Natural killer cell (primary cell): ENCODE measurements around the gene PYGB. TPM values are rescaled to one million over a fixed set of nuclear protein-coding genes. Genes with fewer than 3 reads are reported as not detected.

Experiments
- ATAC-seq, 3 donors: fragments of 150-1000 bp in 2 of 3; fragments of 200-7000 bp in 1 of 3; cut with Tn5 transposase; 1 replicate in 1 of 3; 2 replicates in 2 of 3; pipeline ENCODE4 v1.10.0; 2021; ENCODE audit warnings: mild to moderate bottlenecking in 2 of 3, moderate library complexity in 2 of 3
- DNase-seq, 2 donors: peaks; one replicate each; pipeline versions ENCODE4 v3.0.0 to v3.0.0-alpha.2; 2013 to 2021; ENCODE audit warnings: mixed read lengths in 1 of 2
- H3K27ac ChIP-seq: one replicate; pipeline ENCODE4 v1.5.1; 2013; ENCODE audit warnings: mild to moderate bottlenecking, low read length
- H3K27me3 ChIP-seq: one replicate; pipeline ENCODE4 v1.6.1; 2013; ENCODE audit warnings: low read length; ENCODE audit not compliant: control insufficient read depth, insufficient read depth
- H3K36me3 ChIP-seq: one replicate; pipeline ENCODE4 v1.6.1; 2013; ENCODE audit warnings: low read length; ENCODE audit not compliant: control insufficient read depth, insufficient read depth
- H3K4me1 ChIP-seq: one replicate; pipeline ENCODE4 v1.6.1; 2013; ENCODE audit warnings: low read length; ENCODE audit not compliant: control insufficient read depth, insufficient read depth
- H3K4me3 ChIP-seq: one replicate; pipeline ENCODE4 v1.5.1; 2013; ENCODE audit warnings: low read length
- H3K9me3 ChIP-seq: one replicate; pipeline ENCODE4 v1.6.1; 2013; ENCODE audit warnings: low read length; ENCODE audit not compliant: control insufficient read depth, insufficient read depth
- H3K27ac Mint-ChIP-seq, 2 donors: one replicate each; pipeline ENCODE4 v1.8.0; 2022; ENCODE audit warnings: mild to moderate bottlenecking in 2 of 2, mixed read lengths in 2 of 2, moderate library complexity in 1 of 2
- H3K27me3 Mint-ChIP-seq, 2 donors: one replicate each; pipeline ENCODE4 v1.8.0; 2022; ENCODE audit warnings: low read depth in 2 of 2, mixed read lengths in 2 of 2
- H3K36me3 Mint-ChIP-seq: one replicate; pipeline ENCODE4 v1.8.0; 2022; ENCODE audit warnings: mixed read lengths
- H3K4me1 Mint-ChIP-seq, 2 donors: one replicate each; pipeline ENCODE4 v1.8.0; 2022; ENCODE audit warnings: mixed read lengths in 2 of 2
- H3K4me3 Mint-ChIP-seq: one replicate; pipeline ENCODE4 v1.8.0; 2022; ENCODE audit warnings: mild to moderate bottlenecking, moderate library complexity, mixed read lengths
- H3K9me3 Mint-ChIP-seq, 2 donors: one replicate each; pipeline ENCODE4 v1.8.0; 2022; ENCODE audit warnings: mixed read lengths in 2 of 2
- WGBS: methylation state at CpG from one replicate; pipeline ENCODE4 v1.1.7; 2013; ENCODE audit warnings: missing lambda C conversion rate; ENCODE audit not compliant: insufficient coverage; 5-methylcytosine and 5-hydroxymethylcytosine counted together
- intact Hi-C: fragments of 100-400 bp; cut with micrococcal nuclease; formaldehyde crosslinking; loops from one replicate; pipeline ENCODE4 v1.14.2; 2022
- total RNA-seq, 4 donors: library from RNA; stranded (reverse); fragments of 120-200 nt in 1 of 4; gene quantifications; one replicate each; pipeline versions ENCODE4 v1.2.3 to v1.2.4, GENCODE V29; 2013 to 2022
- TF ChIP-seq, protein P1 (sequence below): fragments of 200-600 bp; IDR thresholded peaks from one replicate; pipeline ENCODE4 v1.8.0; 2022; ENCODE audit warnings: antibody characterized with exemption

Gene PYGB
- total RNA-seq, 3 donors from 2014 or later (not counting 1 experiment from before 2014, with no cell fraction given): 39.4 to 55.4 (median 47.0) TPM

DNA sequence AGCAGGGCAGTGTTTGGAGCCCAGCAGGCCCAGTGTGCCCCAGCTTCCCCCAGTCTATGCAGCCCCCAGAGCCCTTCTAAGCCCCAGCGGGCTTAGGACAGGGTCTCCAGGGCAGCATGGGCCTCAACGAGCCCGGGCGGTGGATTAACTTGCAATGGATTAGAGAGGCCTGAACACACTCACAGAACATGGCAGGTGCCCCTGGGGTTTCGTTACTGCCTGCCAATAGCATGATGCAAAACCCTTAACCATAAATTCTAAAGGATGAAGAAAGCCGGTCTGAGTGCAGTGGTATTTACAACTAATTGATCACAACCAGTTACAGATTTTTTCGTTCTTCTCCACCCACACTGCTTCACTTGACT lies 33.5 kb upstream of the PYGB start:
- H3K4me3 ChIP-seq: no peak overlapping the region
- H3K9me3 ChIP-seq: no peaks in the 10 kb centered on the region
- no peaks in the 10 kb centered on the region for H3K4me1 Mint-ChIP-seq
- no peaks in the 10 kb centered on the region for H3K36me3 Mint-ChIP-seq
- TF ChIP-seq, protein P1, sequence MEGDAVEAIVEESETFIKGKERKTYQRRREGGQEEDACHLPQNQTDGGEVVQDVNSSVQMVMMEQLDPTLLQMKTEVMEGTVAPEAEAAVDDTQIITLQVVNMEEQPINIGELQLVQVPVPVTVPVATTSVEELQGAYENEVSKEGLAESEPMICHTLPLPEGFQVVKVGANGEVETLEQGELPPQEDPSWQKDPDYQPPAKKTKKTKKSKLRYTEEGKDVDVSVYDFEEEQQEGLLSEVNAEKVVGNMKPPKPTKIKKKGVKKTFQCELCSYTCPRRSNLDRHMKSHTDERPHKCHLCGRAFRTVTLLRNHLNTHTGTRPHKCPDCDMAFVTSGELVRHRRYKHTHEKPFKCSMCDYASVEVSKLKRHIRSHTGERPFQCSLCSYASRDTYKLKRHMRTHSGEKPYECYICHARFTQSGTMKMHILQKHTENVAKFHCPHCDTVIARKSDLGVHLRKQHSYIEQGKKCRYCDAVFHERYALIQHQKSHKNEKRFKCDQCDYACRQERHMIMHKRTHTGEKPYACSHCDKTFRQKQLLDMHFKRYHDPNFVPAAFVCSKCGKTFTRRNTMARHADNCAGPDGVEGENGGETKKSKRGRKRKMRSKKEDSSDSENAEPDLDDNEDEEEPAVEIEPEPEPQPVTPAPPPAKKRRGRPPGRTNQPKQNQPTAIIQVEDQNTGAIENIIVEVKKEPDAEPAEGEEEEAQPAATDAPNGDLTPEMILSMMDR: no peak
- no peaks in the 10 kb centered on the region for H3K27me3 Mint-ChIP-seq
- H3K9me3 Mint-ChIP-seq: no peaks in the 10 kb centered on the region
- peaks cover 40% of the 10 kb centered on the region for H3K36me3 ChIP-seq
- H3K27me3 ChIP-seq: no peaks in the 10 kb centered on the region
- H3K27ac ChIP-seq: no peak overlapping the region
- no peak overlapping the region for H3K4me3 Mint-ChIP-seq
- ATAC-seq: no peak
- 96% methylated on average over 6 of the region's 7 CpGs for WGBS
- no peaks in the 10 kb centered on the region for H3K4me1 ChIP-seq
- no peak for DNase-seq
- intact Hi-C loops: no loop called here
- H3K27ac Mint-ChIP-seq: no peak overlapping the region

DNA sequence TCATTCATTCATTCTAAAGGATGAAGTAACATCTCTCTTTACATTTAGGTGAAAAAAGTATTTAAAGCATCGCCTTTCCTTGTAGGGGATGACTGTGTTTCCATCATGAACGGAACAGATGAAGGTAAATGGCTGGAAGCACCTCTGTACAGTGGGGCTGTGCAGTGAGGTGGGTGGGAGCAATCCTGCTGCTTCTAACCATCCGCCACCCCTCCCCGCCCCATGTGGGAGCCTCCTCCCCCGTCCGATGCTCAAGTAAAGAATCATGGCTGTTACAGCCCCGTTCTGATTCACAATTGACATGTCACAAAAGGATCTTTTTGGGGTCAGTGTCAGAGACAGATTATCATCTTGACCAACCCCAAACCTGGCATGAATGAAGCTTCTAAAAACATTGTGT lies 33.1 kb upstream of the PYGB start:
- no peak overlapping the region for H3K27ac ChIP-seq
- Mint-ChIP-seq H3K27me3 (no peaks in the 10 kb centered on the region), H3K36me3 (no peaks in the 10 kb centered on the region), H3K4me3 (no peak overlapping the region), H3K9me3 (no peaks in the 10 kb centered on the region), H3K27ac (no peak overlapping the region), H3K4me1 (no peaks in the 10 kb centered on the region)
- H3K9me3 ChIP-seq: no peaks in the 10 kb centered on the region
- no peaks in the 10 kb centered on the region for H3K4me1 ChIP-seq
- H3K4me3 ChIP-seq: no peak overlapping the region
- TF ChIP-seq, protein P1: no peak
- no peaks in the 10 kb centered on the region for H3K27me3 ChIP-seq
- DNase-seq: no peak
- intact Hi-C loops: no loop called here
- ATAC-seq: no peak
- 92% methylated on average over 7 of the region's 7 CpGs for WGBS
- peaks cover 40% of the 10 kb centered on the region for H3K36me3 ChIP-seq

DNA sequence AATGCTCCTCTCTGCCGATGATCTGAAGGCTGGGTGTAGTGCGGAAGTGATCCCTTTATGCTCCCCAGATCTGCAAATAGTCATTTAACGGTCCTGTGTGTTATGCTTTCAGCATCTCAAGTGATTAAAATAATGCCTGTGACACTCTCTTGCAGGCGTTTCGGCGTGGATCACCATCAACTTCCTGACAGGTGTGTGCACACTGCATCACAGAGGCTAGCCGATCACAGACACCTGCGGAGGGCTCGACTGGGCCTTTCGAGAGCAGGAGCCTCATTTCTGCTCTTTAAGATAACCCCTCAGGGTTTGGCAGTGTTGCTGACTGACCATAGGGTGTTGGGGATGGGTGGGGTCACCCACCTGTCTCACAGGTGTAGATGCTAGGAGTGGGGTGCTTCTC lies 32.4 kb upstream of the PYGB start:
- H3K27ac Mint-ChIP-seq: no peak overlapping the region
- Histone ChIP-seq H3K4me3 (no peak overlapping the region), H3K9me3 (no peaks in the 10 kb centered on the region), H3K27me3 (no peaks in the 10 kb centered on the region), H3K4me1 (no peaks in the 10 kb centered on the region), H3K27ac (no peak overlapping the region), H3K36me3 (peaks cover 40% of the 10 kb centered on the region)
- no peak for ATAC-seq
- no peaks in the 10 kb centered on the region for H3K27me3 Mint-ChIP-seq
- intact Hi-C loops: no loop called here
- H3K4me3 Mint-ChIP-seq: no peak overlapping the region
- WGBS: 98% methylated on average over 10 of the region's 10 CpGs
- no peaks in the 10 kb centered on the region for H3K4me1 Mint-ChIP-seq
- TF ChIP-seq, protein P1: no peak
- H3K36me3 Mint-ChIP-seq: no peaks in the 10 kb centered on the region
- no peak for DNase-seq
- H3K9me3 Mint-ChIP-seq: no peaks in the 10 kb centered on the region

DNA sequence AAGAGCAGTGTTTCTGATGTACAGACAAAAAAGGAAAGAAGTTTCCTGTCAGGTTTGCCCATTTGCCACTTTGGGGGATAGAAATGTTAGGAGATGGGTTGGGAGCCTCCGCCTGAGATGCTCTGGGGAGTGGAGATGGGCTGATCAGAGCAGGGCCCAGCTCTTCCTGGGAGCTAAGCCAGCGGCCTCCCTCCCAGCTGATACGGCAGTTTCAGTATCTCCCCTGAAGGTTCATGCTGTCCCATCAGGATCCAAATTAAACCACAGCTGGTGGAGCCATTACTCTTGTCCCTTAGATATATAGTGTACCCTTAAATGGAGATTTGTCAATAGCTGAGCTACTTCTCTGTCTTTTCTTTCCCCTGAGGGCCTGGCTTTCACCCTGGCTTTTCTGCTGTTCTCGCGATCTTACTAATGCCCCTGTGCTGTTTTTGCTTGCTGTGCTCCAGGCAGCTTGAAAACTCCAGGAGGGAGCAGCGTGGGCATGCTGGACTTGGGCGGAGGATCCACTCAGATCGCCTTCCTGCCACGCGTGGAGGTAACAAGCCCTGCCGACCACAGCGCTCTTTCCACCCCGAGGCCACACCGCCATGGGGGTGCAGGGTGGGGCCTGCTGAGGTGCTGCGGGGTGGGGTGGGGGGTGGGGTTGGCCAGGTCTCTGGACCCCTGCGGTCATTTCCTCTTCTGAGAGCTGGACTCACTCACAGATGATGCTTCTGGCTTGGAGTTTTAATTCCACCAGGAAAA lies 31.5 kb upstream of the PYGB start:
- no peaks in the 10 kb centered on the region for H3K36me3 Mint-ChIP-seq
- Histone ChIP-seq H3K4me3 (no peak overlapping the region), H3K27me3 (no peaks in the 10 kb centered on the region), H3K27ac (no peak overlapping the region), H3K36me3 (peaks cover 40% of the 10 kb centered on the region), H3K9me3 (no peaks in the 10 kb centered on the region), H3K4me1 (no peaks in the 10 kb centered on the region)
- no peak overlapping the region for H3K4me3 Mint-ChIP-seq
- H3K27me3 Mint-ChIP-seq: no peaks in the 10 kb centered on the region
- no peaks in the 10 kb centered on the region for H3K9me3 Mint-ChIP-seq
- ATAC-seq: no peak
- TF ChIP-seq, protein P1: no peak
- H3K27ac Mint-ChIP-seq: no peak overlapping the region
- 91% methylated on average over 16 of the region's 16 CpGs for WGBS
- DNase-seq: no peak
- intact Hi-C loops: no loop called here
- H3K4me1 Mint-ChIP-seq: no peaks in the 10 kb centered on the region
